K562 (cell line): ENCODE measurements around the gene UBE2C. TPM values are rescaled to one million over a fixed set of nuclear protein-coding genes. Genes with fewer than 3 reads are reported as not detected.

Source experiments
- ATAC-seq: fragments of 200-7000 bp; cut with Tn5 transposase; 3 replicates; pipeline ENCODE4 v1.9.1; 2020; ENCODE audit warnings: moderate library complexity
- BruUV-seq: library from RNA; stranded (reverse); fragments of 400-500 nt; replicated peaks from 2 replicates; lab custom pipeline; 2021; lab: Mats Ljungman, UMichigan
- CTCF ChIA-PET: fragments of 300-600 bp; formaldehyde crosslinking; extraction: SDS; loops from one replicate; lab custom pipeline; 2021; ENCODE audit warnings: low intra/inter-chr PET ratio; lab: Yijun Ruan, JAX
- POLR2A ChIA-PET: fragments of 300-600, 350-650 bp; sonication (Branson Sonifier 250); formaldehyde crosslinking; extraction: SDS; loops from one replicate; lab custom pipeline; 2021; ENCODE audit warnings: antibody characterized with exemption, inconsistent platforms; lab: Yijun Ruan, JAX
- DNase-seq, 4 experiments: peaks; one replicate each; pipeline versions ENCODE4 v3.0.0 to v3.0.0-alpha.2; 2011 to 2018; ENCODE audit warnings: low spot score in 3 of 4, mixed read lengths in 3 of 4; ENCODE audit errors: extremely low read depth in 1 of 4
- FAIRE-seq: peaks from 2 replicates; lab custom pipeline; 2011; peaks lifted over from hg19 to GRCh38; lab: Jason Lieb, UNC
- H2AFZ ChIP-seq: 2 replicates; pipeline ENCODE4 v1.6.0; 2011; ENCODE audit warnings: low read depth, low read length, control low read depth, inconsistent platforms
- H3K27ac ChIP-seq: fragments of 200-600 bp; 3 replicates; pipeline ENCODE4 v1.8.0; 2011; ENCODE audit warnings: low read depth, mild to moderate bottlenecking, control low read depth, inconsistent platforms, low read length, moderate library complexity, mixed read lengths; ENCODE audit errors: extremely low read depth
- H3K27me3 ChIP-seq, 2 experiments: fragments of 300-600 bp in 1 of 2; 2 replicates in 1 of 2; 3 replicates in 1 of 2; pipeline versions ENCODE4 v1.6.0 to v1.8.0; 2011; ENCODE audit warnings: inconsistent platforms in 2 of 2, low read length in 2 of 2, mild to moderate bottlenecking in 1 of 2, mixed read lengths in 1 of 2, moderate library complexity in 1 of 2; ENCODE audit not compliant: control insufficient read depth in 2 of 2, insufficient read depth in 2 of 2
- H3K36me3 ChIP-seq: fragments of 300-600 bp; 3 replicates; pipeline ENCODE4 v1.8.0; 2011; ENCODE audit warnings: mild to moderate bottlenecking, low read length, inconsistent platforms; ENCODE audit not compliant: control insufficient read depth, insufficient read depth
- H3K4me1 ChIP-seq, 2 experiments: fragments of 200-600 bp in 1 of 2; replicated peaks in 1 of 2; 2 replicates in 1 of 2; 3 replicates in 1 of 2; pipeline versions ENCODE4 v1.5.1 to v1.8.0; 2011; ENCODE audit warnings: inconsistent platforms in 2 of 2, low read length in 2 of 2, mild to moderate bottlenecking in 1 of 2, mixed read lengths in 1 of 2, moderate library complexity in 1 of 2; ENCODE audit not compliant: control insufficient read depth in 2 of 2, insufficient read depth in 2 of 2
- H3K4me2 ChIP-seq: 2 replicates; pipeline ENCODE4 v1.6.1; 2011; ENCODE audit warnings: low read length, control low read depth, inconsistent platforms, mixed read lengths; ENCODE audit not compliant: insufficient read depth
- H3K4me3 ChIP-seq: fragments of 200-600 bp; sonication (generic), shearing (Covaris generic); 2 replicates; pipeline ENCODE4 v1.5.1; 2016; ENCODE audit warnings: control low read depth, inconsistent platforms
- H3K79me2 ChIP-seq: fragments of 200-600 bp; 3 replicates; pipeline ENCODE4 v1.8.0; 2011; ENCODE audit warnings: low read length, inconsistent platforms; ENCODE audit not compliant: control insufficient read depth, insufficient read depth
- H3K9ac ChIP-seq, 2 experiments: 2 replicates each; pipeline versions ENCODE4 v1.6.0 to v1.6.1; 2011; ENCODE audit warnings: low read depth in 2 of 2, low read length in 2 of 2, control low read depth in 1 of 2, inconsistent platforms in 1 of 2, mild to moderate bottlenecking in 1 of 2, mixed read lengths in 1 of 2; ENCODE audit not compliant: insufficient read depth in 1 of 2
- H3K9me1 ChIP-seq: one replicate; pipeline ENCODE4 v1.6.0; 2011; ENCODE audit warnings: inconsistent platforms, mild to moderate bottlenecking, low read length, moderate library complexity; ENCODE audit not compliant: control insufficient read depth, insufficient read depth
- H3K9me3 ChIP-seq: replicated peaks from 2 replicates; pipeline ENCODE4 v1.5.1; 2011; ENCODE audit warnings: low read depth, low read length, inconsistent platforms; ENCODE audit not compliant: control insufficient read depth, insufficient read depth
- H4K20me1 ChIP-seq: replicated peaks from 2 replicates; pipeline ENCODE4 v1.6.1; 2011; ENCODE audit warnings: low read length, inconsistent platforms, mixed read lengths; ENCODE audit not compliant: control insufficient read depth, insufficient read depth
- ASH1L ChIP-seq: fragments of 450-650 bp; IDR thresholded peaks from 2 replicates; pipeline ENCODE4 v1.6.1; 2018; ENCODE audit warnings: borderline replicate concordance, mild to moderate bottlenecking, low read depth; ENCODE audit not compliant: partially characterized antibody
- CBFA2T2 ChIP-seq: fragments of 450-650 bp; conservative IDR thresholded peaks from 2 replicates; pipeline ENCODE4 v1.6.1; 2017; ENCODE audit warnings: mild to moderate bottlenecking
- CTBP1 ChIP-seq: fragments of 450-650 bp; IDR thresholded peaks from 2 replicates; pipeline ENCODE4 v1.6.1; 2016; ENCODE audit warnings: borderline replicate concordance
- ERF ChIP-seq: fragments of 450-650 bp; formaldehyde crosslinking; IDR thresholded peaks from 2 replicates; pipeline ENCODE4 v1.4.0; 2020; ENCODE audit warnings: mild to moderate bottlenecking, mixed read lengths
- ESRRA ChIP-seq: fragments of 450-650 bp; IDR thresholded peaks from 2 replicates; pipeline ENCODE4 v1.6.1; 2014; ENCODE audit warnings: low read depth, mild to moderate bottlenecking, moderate library complexity, borderline replicate concordance
- ESRRB ChIP-seq: fragments of 250-450 bp; sonication (Bioruptor Pico); IDR thresholded peaks from 2 replicates; pipeline ENCODE4 v1.5.0; 2020; ENCODE audit warnings: mild to moderate bottlenecking, moderate library complexity, borderline replicate concordance
- FOXK1 ChIP-seq: sonication (generic); formaldehyde crosslinking; IDR thresholded peaks from 2 replicates; pipeline ENCODE4 v1.8.0; 2022; ENCODE audit warnings: missing genetic modification reagents, mild to moderate bottlenecking, borderline replicate concordance
- FOXP4 ChIP-seq: sonication (generic); formaldehyde crosslinking; IDR thresholded peaks from 2 replicates; pipeline ENCODE4 v1.8.0; 2022; ENCODE audit warnings: mild to moderate bottlenecking, missing genetic modification reagents, borderline replicate concordance
- HDAC1 ChIP-seq, 2 experiments: fragments of 450-650 bp; IDR thresholded peaks; 2 replicates each; pipeline ENCODE4 v1.6.1; 2016 to 2017; ENCODE audit warnings: inconsistent platforms in 1 of 2, mild to moderate bottlenecking in 1 of 2, moderate library complexity in 1 of 2
- HMBOX1 ChIP-seq: sonication (generic); IDR thresholded peaks from 2 replicates; pipeline ENCODE4 v1.6.1; 2016
- KLF10 ChIP-seq: fragments of 250-450 bp; sonication (Bioruptor Pico); IDR thresholded peaks from 2 replicates; pipeline ENCODE4 v1.6.1; 2021; ENCODE audit warnings: matching md5 sums
- NCOR1 ChIP-seq: fragments of 450-650 bp; IDR thresholded peaks from 2 replicates; pipeline ENCODE4 v1.6.1; 2016; ENCODE audit warnings: mild to moderate bottlenecking, moderate library complexity
- PPARD ChIP-seq: fragments of 250-450 bp; sonication (Bioruptor Pico); IDR thresholded peaks from 2 replicates; pipeline ENCODE4 v1.8.0; 2022; ENCODE audit warnings: inconsistent platforms, mild to moderate bottlenecking, moderate library complexity
- RCOR1 ChIP-seq, 2 experiments: IDR thresholded peaks; 2 replicates each; pipeline ENCODE4 v1.6.1; 2012; ENCODE audit warnings: low read depth in 2 of 2, low read length in 2 of 2, borderline replicate concordance in 1 of 2, improper control_type of control experiment in 1 of 2
- SMAD4 ChIP-seq: fragments of 250-450 bp; sonication (Bioruptor Pico); conservative IDR thresholded peaks from 2 replicates; pipeline ENCODE4 v1.8.0; 2021; ENCODE audit warnings: inconsistent platforms, mild to moderate bottlenecking, moderate library complexity
- STAT5A ChIP-seq: IDR thresholded peaks from 2 replicates; pipeline ENCODE4 v1.6.1; 2012; ENCODE audit warnings: low read length, inconsistent platforms, borderline replicate concordance
- TEAD4 ChIP-seq, 2 experiments: sonication (generic) in 1 of 2; formaldehyde crosslinking in 1 of 2; IDR thresholded peaks; 2 replicates each; pipeline versions ENCODE4 v1.6.1 to v1.8.0; 2012 to 2022; ENCODE audit warnings: borderline replicate concordance in 1 of 2, inconsistent platforms in 1 of 2, low read length in 1 of 2, mild to moderate bottlenecking in 1 of 2, missing genetic modification reagents in 1 of 2
- TFAP4 ChIP-seq: sonication (generic); formaldehyde crosslinking; IDR thresholded peaks from 2 replicates; pipeline ENCODE4 v1.8.0; 2022; ENCODE audit warnings: missing genetic modification reagents, mild to moderate bottlenecking, moderate library complexity, borderline replicate concordance
- WHSC1 ChIP-seq: IDR thresholded peaks from one replicate; pipeline ENCODE4 v1.6.1; 2012; ENCODE audit warnings: low read length, control low read depth, inconsistent platforms
- XRCC3 ChIP-seq: fragments of 450-650 bp; IDR thresholded peaks from 2 replicates; pipeline ENCODE4 v1.6.1; 2017; ENCODE audit warnings: mild to moderate bottlenecking, moderate library complexity
- WGBS: fragments of 100-300 bp; shearing (Covaris generic); methylation state at CpG from one replicate; pipeline ENCODE4 v1.1.6; 2016; ENCODE audit warnings: low coverage, mixed read lengths; ENCODE audit not compliant: insufficient coverage; ENCODE audit errors: missing lambda C conversion rate; 5-methylcytosine and 5-hydroxymethylcytosine counted together
- in situ Hi-C: fragments of 300-500 bp; cut with MboI; formaldehyde crosslinking; loops from 4 replicates; pipeline ENCODE4 v1.15.0; 2018; ENCODE audit warnings: inconsistent platforms, mixed read lengths
- intact Hi-C: fragments of 100-400 bp; cut with micrococcal nuclease; formaldehyde crosslinking; loops from 2 replicates; pipeline ENCODE4 v1.14.2; 2022
- polyA plus RNA-seq, 8 experiments: library from polyadenylated mRNA; depleted of rRNA in 4 of 8; stranded (reverse) in 5 of 8; unstranded in 3 of 8; fragments of >200 nt; fragmentation: Nextera tagmentation in 2 of 8; fragmentation: Illumina TruSeq in 1 of 8; extraction: Ambion mirVana in 2 of 8; extraction: Trizol in 1 of 8; gene quantifications; 2 replicates each; pipeline versions ENCODE4 v1.2.1 to v1.2.3, GENCODE V29; 2011 to 2014; ENCODE audit warnings: inconsistent platforms in 1 of 8, missing spikeins in 1 of 8
- total RNA-seq, 7 experiments: library from RNA; depleted of rRNA in 6 of 7; stranded (reverse); fragments of >200 nt in 6 of 7; fragmentation: Illumina TruSeq in 2 of 7; extraction: Trizol in 2 of 7; gene quantifications; 2 replicates each; pipeline versions ENCODE4 v1.2.1 to v1.2.3, GENCODE V29; 2011 to 2021; ENCODE audit warnings: low replicate concordance in 1 of 7

Gene UBE2C
- total and polyA plus RNA-seq, 9 of the 15 experiments (the other 6 are each of a cell fraction or from before 2014, with no cell fraction given): 0.51 to 1.6 (median 0.69) TPM

GRCh38 chr20:45836841-45837240 lies 24.4 kb downstream of the UBE2C start:
- no peaks in the 10 kb centered on the region for H3K27me3 ChIP-seq
- no peak overlapping the region for H2AFZ ChIP-seq
- H3K4me2 ChIP-seq: no peak overlapping the region
- no peak overlapping the region for H3K27ac ChIP-seq
- H3K9me3 ChIP-seq: no peaks in the 10 kb centered on the region
- intact Hi-C loops: loop anchor here (10.0 kb wide), 1 partner anchor 48 kb away; the partner anchor contains the start of genes SPATA25 and ZSWIM1
- no peak overlapping the region for H3K9ac ChIP-seq
- peak; percentile 88 for FAIRE-seq
- no peaks in the 10 kb centered on the region for H3K79me2 ChIP-seq
- H3K36me3 ChIP-seq: no peaks in the 10 kb centered on the region
- in situ Hi-C loops: no loop called here
- H3K4me3 ChIP-seq: no peak overlapping the region
- 0% methylated on average over 1 of the region's 1 CpG for WGBS
- peak; percentile 32; the same call in 2 of the 3 replicates for ATAC-seq
- BruUV-seq: no TSS peak
- no peaks in the 10 kb centered on the region for H3K9me1 ChIP-seq
- CTCF ChIA-PET: no interaction called here
- peak; percentile 48 to 68 (median 51) for DNase-seq
- H4K20me1 ChIP-seq: no peaks in the 10 kb centered on the region
- peaks cover 32 to 45% of the 10 kb centered on the region in 2 experiments for H3K4me1 ChIP-seq
- POLR2A ChIA-PET: no interaction called here
- TF ChIP-seq HDAC1 (IDR thresholded peaks at IDR 0.05) (peak in 1 of 2 experiments; percentile 70; a peak in 2 of 4 replicates), ASH1L (no peak), FOXK1 (no peak), HMBOX1 (peak; percentile 56), ESRRB (CRISPR knock-in tag) (no peak), FOXP4 (CRISPR knock-in tag) (0 out of 2 replicates have a peak, but pooled peaks have one; percentile 41), WHSC1 (no peak), NCOR1 (peak; percentile 71), RCOR1 (IDR thresholded peaks at IDR 0.05; ENCODE audit: borderline replicate concordance in 1 of 2, low read depth in 2 of 2, low read length in 2 of 2) (peak; percentile 68 to 96; a peak in 3 of 4 replicates), KLF10 (CRISPR knock-in tag) (no peak), STAT5A (peak; percentile 34; the same call in 1 of the 2 replicates), TFAP4 (peak; percentile 74), PPARD (CRISPR knock-in tag) (no peak), CBFA2T2 (peak; percentile 89), CTBP1 (peak; percentile 36; the same call in 1 of the 2 replicates), SMAD4 (CRISPR knock-in tag) (0 out of 2 replicates have a peak, but pooled peaks have one; percentile 37), TEAD4 (IDR thresholded peaks at IDR 0.05; ENCODE audit: low read length) (peak; percentile 83), TEAD4 (CRISPR knock-in tag; IDR thresholded peaks at IDR 0.05; ENCODE audit: borderline replicate concordance) (no peak), ESRRA (0 out of 2 replicates have a peak, but pooled peaks have one; percentile 23), ERF (CRISPR knock-in tag) (no peak), XRCC3 (no peak)
